Breast epithelium (tissue), 3 donors: ENCODE measurements around the gene APMAP.

Experiments used
- CTCF ChIP-seq, 3 donors: fragments of 450-650 bp; IDR thresholded peaks; one replicate each; pipeline ENCODE4 v1.5.1; 2016 to 2017; ENCODE audit warnings: antibody characterized with exemption in 3 of 3, mild to moderate bottlenecking in 3 of 3, moderate library complexity in 3 of 3
- POLR2A ChIP-seq: fragments of 450-650 bp; IDR thresholded peaks from one replicate; pipeline ENCODE4 v1.6.1; 2016; ENCODE audit warnings: antibody characterized with exemption, mild to moderate bottlenecking, moderate library complexity
- POLR2AphosphoS5 ChIP-seq, 3 donors: sonication (generic); formaldehyde crosslinking; IDR thresholded peaks; one replicate each; pipeline ENCODE4 v1.6.1; 2017; ENCODE audit warnings: antibody characterized with exemption in 3 of 3

GRCh38 chr20:25024171-25024570 lies 31.6 kb upstream of the APMAP start:
- TF ChIP-seq POLR2A (no peak), CTCF (IDR thresholded peaks at IDR 0.05) (no peak), POLR2AphosphoS5 (IDR thresholded peaks at IDR 0.05) (no peak)
